A673 (cell line): ENCODE data around the gene PIGC. TPM values are rescaled to one million over a fixed set of nuclear protein-coding genes. Genes with fewer than 3 reads are reported as not detected.
"Not testable (repeated sequence)": the region's sequence is repeated elsewhere in the genome, so short reads cannot be mapped to it uniquely, and the experiment has no call there.

ENCODE experiments used
- BruUV-seq: library from RNA; stranded (reverse); fragments of 400-500 nt; replicated peaks from 2 replicates; lab custom pipeline; 2021; lab: Mats Ljungman, UMichigan
- CTCF ChIA-PET: fragments of 300-600 bp; sonication (Branson Sonifier 250); formaldehyde crosslinking; loops from one replicate; lab custom pipeline; 2022; ENCODE audit warnings: antibody characterized with exemption; lab: Charles Lee
- POLR2A ChIA-PET: fragments of 300-600 bp; sonication (Branson Sonifier 250); formaldehyde crosslinking; loops from one replicate; lab custom pipeline; 2022; ENCODE audit warnings: antibody characterized with exemption; ENCODE audit not compliant: low non-redundant PET; lab: Charles Lee
- DNase-seq: peaks from one replicate; pipeline ENCODE4 v3.0.0-alpha.2; 2015; ENCODE audit warnings: low spot score
- H3K27ac ChIP-seq: fragments of 200-600 bp; sonication (generic); 2 replicates; pipeline ENCODE4 v1.5.1; 2016; ENCODE audit warnings: mixed run types, low read depth, mild to moderate bottlenecking, mixed read lengths, antibody characterized with exemption, low read length; ENCODE audit not compliant: poor library complexity, severe bottlenecking
- H3K27me3 ChIP-seq: fragments of 200-600 bp; sonication (generic); replicated peaks from 2 replicates; pipeline ENCODE4 v1.6.1; 2017; ENCODE audit warnings: mixed run types, low read depth, mild to moderate bottlenecking, mixed read lengths, antibody characterized with exemption, low read length; ENCODE audit not compliant: insufficient read depth, poor library complexity
- H3K36me3 ChIP-seq: fragments of 200-600 bp; sonication (generic); 2 replicates; pipeline ENCODE4 v1.6.1; 2016; ENCODE audit warnings: mixed run types, mild to moderate bottlenecking, mixed read lengths, antibody characterized with exemption, low read length; ENCODE audit not compliant: insufficient read depth, poor library complexity, severe bottlenecking
- H3K4me1 ChIP-seq: fragments of 200-600 bp; sonication (generic); 2 replicates; pipeline ENCODE4 v1.6.1; 2017; ENCODE audit warnings: mixed run types, mild to moderate bottlenecking, mixed read lengths, antibody characterized with exemption, low read length; ENCODE audit not compliant: insufficient read depth, poor library complexity, severe bottlenecking
- H3K4me3 ChIP-seq: fragments of 200-600 bp; sonication (generic); 2 replicates; pipeline ENCODE4 v1.5.1; 2016; ENCODE audit warnings: low read depth, mixed run types, mild to moderate bottlenecking, mixed read lengths, low read length; ENCODE audit not compliant: poor library complexity, severe bottlenecking
- H3K9me3 ChIP-seq: fragments of 200-600 bp; sonication (generic); 2 replicates; pipeline ENCODE4 v1.6.1; 2016; ENCODE audit warnings: mixed run types, low read depth, mild to moderate bottlenecking, mixed read lengths, antibody characterized with exemption, low read length; ENCODE audit not compliant: poor library complexity, severe bottlenecking
- CTCF ChIP-seq: fragments of 300-800, 200-600 bp; sonication (generic); conservative IDR thresholded peaks from 2 replicates; pipeline ENCODE4 v1.5.1; 2017; ENCODE audit warnings: low read depth, mild to moderate bottlenecking, antibody characterized with exemption, low read length, moderate library complexity, mixed read lengths
- EZH2 ChIP-seq: fragments of 200-600 bp; sonication (generic); IDR thresholded peaks from 2 replicates; pipeline ENCODE4 v1.6.1; 2017; ENCODE audit warnings: borderline replicate concordance, low read depth, mild to moderate bottlenecking, mixed read lengths, antibody characterized with exemption, low read length; ENCODE audit not compliant: poor library complexity, severe bottlenecking
- intact Hi-C: fragments of 100-400 bp; cut with micrococcal nuclease; formaldehyde crosslinking; loops from one replicate; pipeline ENCODE4 v1.10.0; 2022; ENCODE audit not compliant: unreplicated experiment
- total RNA-seq: library from RNA; stranded (reverse); gene quantifications from 2 replicates; pipeline ENCODE4 v1.2.3, GENCODE V29; 2021

PIGC gene
- total RNA-seq, 1 experiment from 2014 or later, result 21.0 TPM

DNA sequence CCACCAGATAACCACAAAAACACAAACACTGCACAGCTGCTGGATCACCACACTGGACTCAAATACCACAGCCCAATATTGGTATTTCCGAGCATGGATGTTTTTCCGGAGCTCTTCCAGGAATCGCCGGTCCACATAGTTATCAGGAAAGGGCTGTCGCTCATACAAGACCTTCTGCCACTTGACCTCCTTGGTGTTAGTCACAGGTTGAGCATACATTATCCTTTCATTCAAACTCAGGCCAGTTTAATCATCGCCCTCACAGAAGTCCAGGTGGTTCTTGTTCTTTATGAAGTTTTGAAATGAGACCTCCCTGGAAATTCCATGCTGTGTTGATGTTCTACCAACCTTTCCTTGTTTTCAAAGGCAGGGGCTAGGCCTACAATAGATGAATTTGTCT lies 1.5 kb downstream of the PIGC start:
- no peaks in the 10 kb centered on the region for H3K27me3 ChIP-seq
- ChIA-PET CTCF (interaction anchor here (0.6 kb wide), 1 partner anchor 62 kb away, joined by 6 read pairs; no protein-coding TSS in a partner anchor), POLR2A (no interaction called here)
- no peak for TF ChIP-seq CTCF
- TF ChIP-seq EZH2, result no peak
- H3K36me3 ChIP-seq, result peaks cover 6% of the 10 kb centered on the region
- H3K4me1 ChIP-seq, result peaks cover 6% of the 10 kb centered on the region
- H3K27ac ChIP-seq, result no peak overlapping the region
- no peak for DNase-seq
- intact Hi-C loops, result no loop called here
- no TSS peak for BruUV-seq
- H3K4me3 ChIP-seq, result no peak overlapping the region
- H3K9me3 ChIP-seq, result no peaks in the 10 kb centered on the region

- H3K9me3 ChIP-seq, H3K27me3 ChIP-seq, DNase-seq, POLR2A ChIA-PET, H3K4me1 ChIP-seq, CTCF ChIA-PET, intact Hi-C loops, H3K4me3 ChIP-seq, BruUV-seq, H3K36me3 ChIP-seq, H3K27ac ChIP-seq: not testable (repeated sequence)
Observed at GRCh38 chr1:172437183-172437582, 6.7 kb downstream of the PIGC start.

DNA sequence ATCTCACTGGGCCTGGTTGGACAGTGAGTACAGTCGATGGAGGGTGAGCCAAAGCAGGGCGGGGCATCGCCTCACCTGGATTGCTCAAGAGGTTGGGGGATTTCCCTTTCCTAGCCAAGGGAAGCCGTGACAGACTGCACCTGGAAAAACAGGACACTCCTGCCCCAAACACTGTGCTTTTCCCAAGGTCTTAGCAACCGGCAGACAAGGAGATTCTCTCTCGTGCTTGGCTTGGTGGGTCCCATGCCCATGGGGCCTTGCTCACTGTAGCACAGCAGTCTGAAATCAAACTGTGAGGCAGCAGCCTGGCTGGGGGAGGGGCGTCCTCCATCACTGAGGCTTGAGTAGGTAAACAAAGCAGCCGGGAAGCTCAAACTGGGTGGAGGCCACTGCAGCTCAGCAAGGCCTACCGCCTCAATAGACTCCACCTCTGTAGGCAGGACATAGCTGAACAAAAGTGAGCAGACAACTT lies 12.1 kb downstream of the PIGC start:
- POLR2A ChIA-PET, result no interaction called here
- Histone ChIP-seq H3K27ac (no peak overlapping the region), H3K27me3 (no peaks in the 10 kb centered on the region), H3K36me3 (no peaks in the 10 kb centered on the region), H3K9me3 (no peaks in the 10 kb centered on the region), H3K4me1 (no peaks in the 10 kb centered on the region), H3K4me3 (no peak overlapping the region)
- intact Hi-C loops, result no loop called here
- CTCF ChIA-PET, result no interaction called here
- no peak for DNase-seq
- TF ChIP-seq EZH2 (no peak), CTCF (no peak)
- BruUV-seq, result no TSS peak

- Histone ChIP-seq H3K9me3 (no peaks in the 10 kb centered on the region), H3K4me1 (no peaks in the 10 kb centered on the region), H3K27me3 (no peaks in the 10 kb centered on the region), H3K36me3 (no peaks in the 10 kb centered on the region), H3K4me3 (no peak overlapping the region), H3K27ac (no peak overlapping the region)
- CTCF ChIA-PET, result no interaction called here
- TF ChIP-seq CTCF (no peak), EZH2 (no peak)
- intact Hi-C loops, result no loop called here
- POLR2A ChIA-PET, result interaction anchor here (0.6 kb wide), 1 partner anchor 517 kb away, joined by 3 read pairs; no protein-coding TSS in a partner anchor
- no TSS peak for BruUV-seq
- no peak for DNase-seq
Observed at GRCh38 chr1:172431204-172431603, 12.7 kb downstream of the PIGC start.
